Mesodermal cell (in vitro differentiated cells): ENCODE data around the gene ZC3H4.

Experiments
- H3K27ac ChIP-seq: 2 replicates; pipeline ENCODE4 v1.7.0; 2013; ENCODE audit warnings: mild to moderate bottlenecking, low read depth, low read length, moderate library complexity; ENCODE audit not compliant: severe bottlenecking
- H3K36me3 ChIP-seq: 2 replicates; pipeline ENCODE4 v1.7.1; 2013; ENCODE audit warnings: mild to moderate bottlenecking, low read length, moderate library complexity; ENCODE audit not compliant: control insufficient read depth, insufficient read depth
- H3K4me1 ChIP-seq: one replicate; pipeline ENCODE4 v1.7.1; 2013; ENCODE audit warnings: mild to moderate bottlenecking, low read length; ENCODE audit not compliant: insufficient read depth, control insufficient read depth, poor library complexity, severe bottlenecking
- H3K4me3 ChIP-seq: 2 replicates; pipeline ENCODE4 v1.7.0; 2013; ENCODE audit warnings: low read length, control low read depth, mild to moderate bottlenecking; ENCODE audit not compliant: insufficient read depth, poor library complexity, severe bottlenecking; ENCODE audit errors: extremely low read depth
- H3K9me3 ChIP-seq: 2 replicates; pipeline ENCODE4 v1.7.1; 2013; ENCODE audit warnings: mild to moderate bottlenecking, low read length, moderate library complexity; ENCODE audit not compliant: control insufficient read depth
- WGBS, 2 experiments: methylation state at CpG; one replicate each; pipeline ENCODE4 v1.1.5; 2013; ENCODE audit warnings: missing lambda C conversion rate in 2 of 2; ENCODE audit not compliant: insufficient coverage in 2 of 2; 5-methylcytosine and 5-hydroxymethylcytosine counted together

The ZC3H4 gene

GRCh38 chr19:47096100-47096704 is 17.4 kb downstream of the ZC3H4 start:
- WGBS, 2 experiments = 91 to 96% methylated on average over 8 of the region's 12 CpGs
- Histone ChIP-seq H3K36me3 (peaks cover 67% of the 10 kb centered on the region), H3K4me1 (peaks cover 5% of the 10 kb centered on the region), H3K9me3 (no peaks in the 10 kb centered on the region), H3K4me3 (no peak overlapping the region), H3K27ac (no peak overlapping the region)

GRCh38 chr19:47095476-47096099 is 18.0 kb downstream of the ZC3H4 start:
- WGBS, 2 experiments = 93 to 100% methylated on average over 1 to 8 of the region's 9 CpGs
- no peak overlapping the region for H3K4me3 ChIP-seq
- H3K27ac ChIP-seq = no peak overlapping the region
- H3K4me1 ChIP-seq = peaks cover 5% of the 10 kb centered on the region
- peaks cover 72% of the 10 kb centered on the region for H3K36me3 ChIP-seq
- no peaks in the 10 kb centered on the region for H3K9me3 ChIP-seq

- no peaks in the 10 kb centered on the region for H3K9me3 ChIP-seq
- H3K4me3 ChIP-seq = no peak overlapping the region
- peaks cover 5% of the 10 kb centered on the region for H3K4me1 ChIP-seq
- H3K27ac ChIP-seq = no peak overlapping the region
- H3K36me3 ChIP-seq = peaks cover 72% of the 10 kb centered on the region
- 88 to 97% methylated on average over 11 to 13 of the region's 15 CpGs for WGBS, 2 experiments
These were observed 18.8 kb downstream of the ZC3H4 start for GRCh38 chr19:47094557-47095475.

GRCh38 chr19:47093841-47094240 is 19.7 kb downstream of the ZC3H4 start:
- no peak overlapping the region for H3K27ac ChIP-seq
- no peaks in the 10 kb centered on the region for H3K9me3 ChIP-seq
- WGBS, 2 experiments = 96 to 97% methylated on average over 10 of the region's 10 CpGs
- H3K4me1 ChIP-seq = peaks cover 5% of the 10 kb centered on the region
- H3K36me3 ChIP-seq = peaks cover 77% of the 10 kb centered on the region
- H3K4me3 ChIP-seq = no peak overlapping the region

- WGBS, 2 experiments = 93 to 100% methylated on average over 5 of the region's 5 CpGs
- no peaks in the 10 kb centered on the region for H3K9me3 ChIP-seq
- peaks cover 76% of the 10 kb centered on the region for H3K36me3 ChIP-seq
- H3K27ac ChIP-seq = no peak overlapping the region
- H3K4me1 ChIP-seq = peaks cover 5% of the 10 kb centered on the region
- no peak overlapping the region for H3K4me3 ChIP-seq
These were observed 20.3 kb downstream of the ZC3H4 start for GRCh38 chr19:47093254-47093653.

GRCh38 chr19:47089767-47090350 is 23.7 kb downstream of the ZC3H4 start:
- no peak overlapping the region for H3K4me3 ChIP-seq
- no peak overlapping the region for H3K27ac ChIP-seq
- H3K36me3 ChIP-seq = peaks cover 87% of the 10 kb centered on the region
- H3K9me3 ChIP-seq = no peaks in the 10 kb centered on the region
- peaks cover 4% of the 10 kb centered on the region for H3K4me1 ChIP-seq
- 96 to 97% methylated on average over 21 of the region's 21 CpGs for WGBS, 2 experiments

GRCh38 chr19:47086280-47086679 is 27.3 kb downstream of the ZC3H4 start:
- H3K36me3 ChIP-seq = peaks cover 95% of the 10 kb centered on the region
- WGBS, 2 experiments = 98% methylated on average over 14 to 17 of the region's 17 CpGs
- H3K9me3 ChIP-seq = no peaks in the 10 kb centered on the region
- H3K27ac ChIP-seq = no peak overlapping the region
- H3K4me3 ChIP-seq = no peak overlapping the region
- peaks cover 3% of the 10 kb centered on the region for H3K4me1 ChIP-seq

- Histone ChIP-seq H3K4me3 (no peak overlapping the region), H3K9me3 (no peaks in the 10 kb centered on the region), H3K36me3 (peaks cover 95% of the 10 kb centered on the region), H3K4me1 (peaks cover 3% of the 10 kb centered on the region), H3K27ac (no peak overlapping the region)
- 89 to 91% methylated on average over 16 of the region's 24 CpGs for WGBS, 2 experiments
These were observed 28.6 kb downstream of the ZC3H4 start for GRCh38 chr19:47084879-47085439.

- H3K4me3 ChIP-seq = no peak overlapping the region
- H3K36me3 ChIP-seq = peaks cover 100% of the 10 kb centered on the region
- peaks cover 3% of the 10 kb centered on the region for H3K4me1 ChIP-seq
- 91 to 93% methylated on average over 3 to 5 of the region's 5 CpGs for WGBS, 2 experiments
- no peaks in the 10 kb centered on the region for H3K9me3 ChIP-seq
- H3K27ac ChIP-seq = no peak overlapping the region
These were observed 31.1 kb downstream of the ZC3H4 start for GRCh38 chr19:47082493-47082892.

GRCh38 chr19:47081095-47081494 is 32.5 kb downstream of the ZC3H4 start:
- 87 to 92% methylated on average over 4 to 6 of the region's 6 CpGs for WGBS, 2 experiments
- Histone ChIP-seq H3K36me3 (peaks cover 99% of the 10 kb centered on the region), H3K27ac (no peak overlapping the region)

More at GRCh38 chr19:47081095-47081494, 32.5 kb downstream of the ZC3H4 start:
- Histone ChIP-seq H3K4me3 (no peak overlapping the region), H3K9me3 (no peaks in the 10 kb centered on the region), H3K4me1 (peaks cover 3% of the 10 kb centered on the region)
